GM21723 (cell line): ENCODE results near the gene SMIM44.

Source experiments
- ATAC-seq: cut with Tn5 transposase; IDR thresholded peaks from one replicate; pipeline ENCODE4 v1.9.1; 2021; ENCODE audit warnings: mild to moderate bottlenecking, moderate library complexity; ENCODE audit not compliant: unreplicated experiment

SMIM44 gene

DNA sequence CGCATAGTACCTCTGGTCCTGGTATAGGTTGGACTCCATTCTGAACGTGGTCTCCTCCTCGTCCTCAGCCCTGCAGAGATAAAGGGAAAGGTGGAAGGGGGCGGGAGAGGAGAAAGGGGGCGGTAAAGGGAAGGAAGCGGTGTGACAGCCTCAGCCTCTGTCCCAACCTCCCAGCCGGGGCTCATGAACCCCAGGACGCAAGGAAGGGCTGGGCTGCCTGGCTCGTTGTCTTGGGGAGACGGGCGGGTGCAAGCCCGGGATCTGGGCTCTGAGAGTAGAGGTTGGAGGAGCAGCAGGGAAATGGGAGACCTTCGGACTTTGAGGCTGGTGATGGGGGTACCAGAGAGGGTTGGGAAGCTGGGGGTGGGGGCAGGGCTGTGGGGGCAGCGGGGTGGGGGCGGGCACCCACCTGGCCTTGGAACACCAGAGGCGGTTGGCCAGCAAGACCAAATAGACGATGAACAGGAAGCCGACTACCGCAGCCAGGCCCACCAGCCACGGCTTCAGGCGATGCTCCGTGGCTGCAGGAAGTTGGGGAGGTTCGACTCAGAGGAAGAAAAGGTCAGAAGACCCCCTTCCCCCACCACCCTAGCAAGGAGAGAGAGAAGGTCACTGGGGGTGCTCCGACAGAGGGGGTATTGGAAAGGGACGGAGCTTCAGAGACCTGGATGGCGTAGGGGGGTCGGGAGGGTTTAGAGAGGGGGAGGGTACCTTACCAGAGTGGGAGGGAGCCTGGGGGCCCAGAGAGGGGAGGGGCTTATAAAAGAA lies 4.6 kb downstream of the SMIM44 start:
- no peak for ATAC-seq

GRCh38 chr19:3477951-3478350 lies 5.3 kb downstream of the SMIM44 start:
- no peak for ATAC-seq

GRCh38 chr19:3477506-3477905 lies 5.7 kb downstream of the SMIM44 start:
- no peak for ATAC-seq

GRCh38 chr19:3476830-3477229 lies 6.4 kb downstream of the SMIM44 start:
- no peak for ATAC-seq

- ATAC-seq = no peak
Measured at GRCh38 chr19:3475449-3475848, 7.8 kb downstream of the SMIM44 start.

DNA sequence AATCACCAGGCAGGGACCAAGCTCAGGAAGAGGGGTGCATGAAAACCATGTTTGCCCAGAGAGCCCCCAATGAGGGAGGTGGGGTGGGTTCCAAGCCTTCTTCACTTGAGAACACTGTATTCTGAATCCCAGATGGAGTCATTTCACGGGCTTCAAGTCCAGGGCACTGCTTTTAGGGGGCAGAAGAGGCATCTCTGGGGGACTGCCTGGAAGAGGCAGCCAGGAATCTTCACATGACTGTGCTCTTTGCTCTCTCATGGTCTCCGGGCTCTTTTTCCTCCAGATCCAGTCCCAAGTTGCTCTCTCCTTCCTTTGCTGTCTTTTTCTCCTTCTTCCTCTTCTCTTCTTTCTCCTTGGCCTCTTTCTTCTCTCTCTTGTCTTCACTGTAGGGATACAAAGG lies 8.6 kb downstream of the SMIM44 start:
- ATAC-seq = no peak

DNA sequence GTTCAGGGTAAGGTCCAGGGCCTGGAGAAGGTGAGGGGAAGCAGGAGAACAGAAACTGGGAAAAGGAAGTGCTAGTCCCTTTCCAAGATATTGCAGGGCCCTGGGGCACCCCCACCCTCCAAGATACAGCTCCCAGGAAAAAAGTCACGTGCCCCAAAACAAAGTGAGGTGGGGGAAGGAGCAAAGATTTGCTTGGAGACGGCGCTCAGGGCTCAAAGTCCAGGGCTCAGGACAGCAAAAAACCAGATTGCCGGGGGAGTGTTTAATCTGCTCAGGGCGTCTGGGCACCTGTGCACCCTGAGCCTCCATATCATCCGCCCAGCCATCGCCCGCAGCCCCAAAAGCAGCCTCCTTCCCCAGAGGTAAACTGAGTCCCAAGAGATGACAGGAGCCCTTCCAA lies 9.2 kb downstream of the SMIM44 start:
- ATAC-seq = no peak

GRCh38 chr19:3471954-3472655 lies 11.1 kb downstream of the SMIM44 start:
- no peak for ATAC-seq

DNA sequence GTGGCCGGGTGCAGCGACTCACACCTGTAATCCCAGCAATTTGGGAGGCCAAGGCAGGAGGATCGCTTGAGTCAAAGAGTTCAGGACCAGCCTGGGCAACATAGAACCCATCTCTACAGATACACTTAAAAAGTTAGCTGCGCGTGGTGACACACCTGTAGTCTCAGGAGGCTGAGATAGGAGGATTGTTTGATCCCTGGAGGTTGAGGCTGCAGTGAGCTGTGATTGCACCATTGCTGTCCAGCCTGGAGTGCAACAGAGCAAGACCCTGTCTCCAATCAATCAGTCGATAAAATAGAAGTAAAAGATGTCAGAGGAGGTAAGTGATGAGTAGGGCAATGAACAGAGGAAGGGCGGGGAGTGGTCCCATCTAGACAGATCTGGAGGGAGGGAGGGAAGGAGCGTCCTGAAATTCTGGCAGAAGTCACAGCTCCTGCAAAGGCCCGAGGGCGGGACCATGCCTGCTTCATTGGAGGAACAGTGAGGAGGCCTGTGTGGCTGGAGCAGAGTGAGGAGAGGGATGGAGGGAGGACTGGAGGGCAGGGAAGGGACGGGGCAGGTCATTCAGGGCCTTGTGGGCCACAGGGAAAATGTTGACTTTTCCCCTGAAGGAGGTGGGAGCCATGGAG lies 12.6 kb downstream of the SMIM44 start:
- no peak for ATAC-seq

DNA sequence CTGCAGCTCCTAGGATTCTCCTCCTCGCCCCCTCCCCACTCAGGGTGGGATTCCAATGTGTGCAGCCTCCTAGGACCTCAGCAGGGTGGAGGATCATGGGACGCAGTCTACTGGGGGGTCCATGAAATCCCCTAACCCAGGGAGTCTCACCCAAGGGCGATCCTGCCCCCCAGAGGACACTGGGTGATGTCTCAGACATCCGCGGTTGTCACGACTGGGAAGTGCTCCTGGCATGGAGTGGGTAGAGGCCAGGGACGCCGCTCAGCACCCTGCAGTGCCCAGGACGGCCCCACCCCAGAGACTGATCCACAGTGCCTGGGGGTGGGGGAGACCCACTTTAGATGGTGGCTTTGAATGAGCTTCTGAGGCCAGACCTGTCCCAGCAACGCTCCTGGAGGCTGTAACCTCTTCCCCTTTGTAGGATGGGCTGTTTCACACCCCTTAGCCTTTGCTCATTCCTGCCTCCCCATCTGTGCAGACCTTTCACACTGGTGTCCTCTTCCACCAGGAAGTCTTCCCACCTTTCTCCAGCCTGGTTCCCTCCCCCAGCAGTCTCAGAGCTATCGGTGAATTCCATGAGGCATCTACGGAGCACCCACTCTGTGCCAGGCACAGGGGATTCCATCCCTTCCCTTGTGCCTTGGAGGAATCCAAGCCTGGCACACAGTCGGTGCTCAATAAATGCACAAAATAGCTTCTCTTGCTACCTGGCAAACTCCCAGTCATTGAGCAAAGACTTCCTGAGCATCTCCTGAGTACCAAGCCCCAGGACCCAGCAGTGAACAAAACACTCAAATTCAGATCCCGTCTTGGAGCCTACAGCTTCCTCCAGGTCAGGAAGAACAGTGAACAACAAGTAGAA lies 13.4 kb downstream of the SMIM44 start:
- no peak for ATAC-seq

DNA sequence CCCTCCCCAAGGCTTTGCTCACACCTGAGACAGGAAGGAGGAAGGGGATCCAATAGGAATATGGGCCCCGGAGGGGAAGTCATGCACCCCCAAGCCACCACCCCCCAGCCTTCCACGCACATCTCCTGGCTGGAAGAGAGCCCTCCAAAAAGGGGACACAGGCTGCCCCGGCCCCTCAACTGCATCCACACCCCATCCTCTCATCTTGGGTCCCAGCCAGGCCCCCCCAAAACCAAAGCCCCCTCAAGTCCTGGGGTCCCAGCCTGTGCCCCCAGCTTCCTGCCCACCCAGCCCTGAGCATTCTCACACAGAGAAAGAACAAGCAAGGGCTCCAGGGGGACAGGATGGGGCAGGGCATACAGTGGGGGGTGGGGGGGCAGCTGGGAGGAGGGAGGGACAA lies 15.0 kb downstream of the SMIM44 start:
- ATAC-seq = no peak

DNA sequence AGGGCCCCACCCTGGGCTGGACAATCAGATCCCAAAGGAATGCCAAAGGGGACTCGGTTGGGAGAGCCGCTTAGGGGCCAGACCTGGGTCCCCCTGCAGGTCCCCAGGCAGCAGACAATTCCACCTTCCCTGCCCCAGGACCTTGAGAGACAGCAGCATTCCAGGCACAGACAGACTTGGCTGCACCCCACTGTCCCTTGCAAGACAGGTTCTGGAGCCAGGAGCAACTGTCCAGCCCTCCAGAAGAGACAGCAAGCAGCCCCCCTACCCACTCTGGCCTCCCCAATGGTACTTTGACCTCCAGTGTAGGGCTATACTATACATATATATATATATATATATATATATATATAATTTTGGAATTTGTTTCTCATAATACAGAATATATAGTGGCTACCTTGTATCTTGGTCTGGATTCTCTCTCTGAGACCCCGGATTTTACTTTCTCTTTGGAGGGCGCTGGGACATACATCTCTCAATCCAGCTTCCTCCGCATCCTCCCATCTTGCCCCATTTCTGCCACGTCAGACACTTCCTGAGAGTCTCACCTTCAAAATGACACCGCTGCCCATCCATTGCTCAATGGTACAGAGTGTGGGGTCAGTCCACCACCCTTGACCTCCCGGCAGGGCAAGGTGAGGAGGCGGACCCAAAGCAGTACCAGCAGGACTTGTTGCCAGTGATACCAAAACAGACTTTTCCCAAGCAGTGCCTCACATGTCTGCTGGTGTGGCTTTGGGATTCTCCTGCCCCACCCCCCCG lies 15.6 kb downstream of the SMIM44 start:
- ATAC-seq = no peak

DNA sequence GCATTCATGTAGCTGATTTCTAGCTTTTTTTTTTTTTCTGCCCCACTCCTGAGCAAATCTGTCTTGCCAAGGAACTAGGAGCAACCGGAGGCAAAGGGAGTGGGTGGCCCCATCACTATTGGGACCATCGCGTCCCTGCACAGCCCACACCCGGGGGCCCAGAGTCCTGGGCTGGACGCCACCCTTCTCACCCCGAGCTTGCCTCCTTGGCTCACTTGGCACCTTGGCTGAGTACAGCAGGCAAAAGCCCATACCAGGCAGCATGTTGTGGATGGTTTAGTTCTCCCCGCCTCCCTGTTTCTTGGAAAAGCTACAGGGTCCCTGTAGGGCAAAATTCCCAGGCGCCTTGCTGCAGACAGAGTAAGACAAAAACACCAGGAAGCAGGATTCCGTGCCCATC lies 16.6 kb downstream of the SMIM44 start:
- no peak for ATAC-seq

DNA sequence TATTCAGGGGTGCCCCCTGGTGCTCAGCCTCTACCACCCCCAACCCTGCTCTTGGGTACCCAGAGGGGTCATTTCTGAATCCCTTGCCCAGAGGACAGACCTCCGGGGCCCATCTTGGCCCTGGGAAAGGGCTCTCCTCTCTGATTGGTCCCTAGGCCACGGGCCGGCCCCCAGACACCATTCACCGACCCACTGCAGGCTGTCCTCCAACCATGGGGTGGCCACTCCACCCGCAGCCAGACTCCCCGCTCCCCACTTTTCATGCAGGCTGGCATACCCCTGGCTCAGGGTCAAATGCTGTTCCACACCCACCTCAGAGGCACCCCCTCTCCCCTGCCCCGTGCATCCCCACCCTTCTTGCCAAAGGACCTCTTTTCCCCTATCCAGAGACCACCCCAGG lies 17.7 kb downstream of the SMIM44 start:
- no peak for ATAC-seq

DNA sequence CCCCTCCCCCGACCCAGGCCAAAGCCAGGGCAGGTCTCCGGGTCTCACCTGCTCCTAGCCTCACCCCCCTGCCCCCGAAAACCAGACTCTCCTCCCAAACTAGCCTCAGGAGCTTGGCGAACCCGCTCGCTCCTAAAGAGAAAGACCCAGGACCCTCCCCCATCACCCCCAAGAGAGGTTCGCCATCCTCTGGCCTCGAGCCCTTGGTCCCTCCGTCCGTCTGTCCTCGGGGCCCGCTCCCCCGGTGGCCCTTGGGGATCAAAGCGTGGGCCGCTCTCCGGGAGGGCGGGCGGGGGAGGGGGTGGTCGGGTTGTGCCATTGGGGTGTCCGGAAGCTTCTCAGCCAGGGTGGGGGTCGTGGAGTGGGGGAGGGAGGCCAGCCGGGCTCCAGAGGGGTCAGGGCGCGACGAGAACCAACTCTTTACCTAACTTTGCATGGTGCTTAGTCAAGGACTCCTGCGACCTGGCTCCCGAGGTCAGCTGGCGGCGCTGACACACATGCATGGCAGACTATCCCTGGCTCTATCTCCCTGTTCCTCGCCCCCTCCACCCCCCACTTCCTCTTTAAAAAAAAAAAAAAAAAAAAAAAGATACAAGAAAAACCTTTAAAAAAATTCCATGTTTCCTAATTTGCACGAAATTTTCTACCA lies 18.5 kb downstream of the SMIM44 start:
- no peak for ATAC-seq

- no peak for ATAC-seq
Measured at GRCh38 chr19:3463714-3464586, 19.3 kb downstream of the SMIM44 start.

DNA sequence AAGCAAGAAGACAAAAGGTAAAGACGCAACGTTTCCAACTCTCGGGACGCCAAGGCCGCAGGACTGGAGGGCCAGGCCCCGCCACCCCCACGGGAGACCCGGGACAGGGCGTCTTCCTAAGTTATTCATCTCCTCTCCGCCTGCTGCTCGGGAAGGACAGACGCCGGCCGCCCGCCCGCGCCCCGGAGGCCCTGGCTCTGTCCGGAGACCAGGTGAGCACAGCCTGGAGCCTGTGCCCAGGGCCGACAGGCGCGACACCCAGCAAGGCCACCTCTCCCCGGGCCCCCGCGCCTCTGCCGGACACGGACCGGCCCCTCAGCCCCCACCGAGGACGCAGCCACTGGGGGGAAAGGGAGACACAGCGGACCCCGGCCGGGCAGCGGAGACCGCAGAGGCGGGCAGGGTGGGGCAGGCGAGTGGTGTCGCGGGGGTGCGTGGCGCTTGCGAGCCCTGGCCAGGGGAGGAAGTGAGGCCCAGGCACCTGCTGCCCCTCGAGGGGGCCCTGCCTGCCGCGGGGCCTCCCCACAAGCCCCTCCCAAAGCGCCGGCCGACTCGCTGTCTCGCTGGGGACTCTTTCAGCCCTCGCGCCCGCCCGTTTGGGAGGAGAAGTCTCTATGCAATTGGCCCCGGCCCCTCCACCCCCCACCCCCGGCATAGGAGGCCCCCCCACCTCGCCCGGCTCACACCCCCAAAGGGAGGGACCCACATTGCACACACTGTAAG lies 20.1 kb downstream of the SMIM44 start:
- no peak for ATAC-seq

DNA sequence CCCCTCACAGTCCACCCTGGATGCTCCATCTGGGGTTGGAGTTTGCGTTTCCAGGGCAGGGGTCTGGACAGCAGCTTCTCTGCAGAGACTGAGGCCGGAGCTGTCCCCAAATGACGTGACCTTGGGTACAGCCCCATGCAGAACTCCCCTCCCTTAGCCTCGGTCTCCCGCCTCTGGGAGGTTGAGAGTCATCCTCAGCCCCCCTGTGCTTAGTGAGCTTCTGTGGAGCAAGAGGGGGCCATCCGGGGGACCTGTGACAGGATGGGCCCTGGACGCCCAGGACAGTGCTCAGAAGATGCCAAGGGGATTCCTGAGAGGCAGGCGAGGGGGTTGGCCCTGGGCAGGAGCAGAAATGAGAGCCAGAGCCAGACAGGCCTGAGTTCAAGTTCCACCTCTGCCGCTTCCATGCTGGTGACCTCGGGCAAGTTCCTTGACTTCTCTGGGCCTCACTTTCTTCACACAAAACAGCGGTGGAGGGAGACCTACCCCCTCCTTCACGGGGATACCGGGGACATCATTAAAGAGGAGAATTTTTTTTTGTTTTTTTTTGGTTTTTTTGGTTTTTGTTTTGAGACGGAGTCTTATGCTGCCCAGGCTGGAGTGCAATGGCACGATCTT lies 23.2 kb downstream of the SMIM44 start:
- no peak for ATAC-seq
